IPS-18c (cell line): ENCODE data around the gene FOSL2.

Experiments used
- H3K4me3 ChIP-seq: 2 replicates; pipeline ENCODE4 v1.7.0; 2013; ENCODE audit warnings: low read depth, mild to moderate bottlenecking, low read length, moderate library complexity; ENCODE audit not compliant: insufficient read depth
- H3K9me3 ChIP-seq: one replicate; pipeline ENCODE4 v1.6.1; 2013; ENCODE audit warnings: mild to moderate bottlenecking, low read length, moderate library complexity; ENCODE audit not compliant: control insufficient read depth, insufficient read depth

The FOSL2 gene

GRCh38 chr2:28400921-28401320, 8.3 kb downstream of the FOSL2 start:
- Histone ChIP-seq H3K9me3 (no peaks in the 10 kb centered on the region), H3K4me3 (no peak overlapping the region)

GRCh38 chr2:28401411-28401810, 8.8 kb downstream of the FOSL2 start:
- Histone ChIP-seq H3K9me3 (no peaks in the 10 kb centered on the region), H3K4me3 (no peak overlapping the region)

GRCh38 chr2:28401948-28402550, 9.4 kb downstream of the FOSL2 start:
- no peaks in the 10 kb centered on the region for H3K9me3 ChIP-seq
- H3K4me3 ChIP-seq, result no peak overlapping the region

- Histone ChIP-seq H3K4me3 (no peak overlapping the region), H3K9me3 (no peaks in the 10 kb centered on the region)
These were observed 10.8 kb downstream of the FOSL2 start for GRCh38 chr2:28403370-28403956.

- no peaks in the 10 kb centered on the region for H3K9me3 ChIP-seq
- H3K4me3 ChIP-seq, result no peak overlapping the region
These were observed 11.4 kb downstream of the FOSL2 start for GRCh38 chr2:28404086-28404485.

GRCh38 chr2:28405537-28405936, 12.9 kb downstream of the FOSL2 start:
- no peaks in the 10 kb centered on the region for H3K9me3 ChIP-seq
- H3K4me3 ChIP-seq, result no peak overlapping the region

- Histone ChIP-seq H3K4me3 (no peak overlapping the region), H3K9me3 (no peaks in the 10 kb centered on the region)
These were observed 13.8 kb downstream of the FOSL2 start for GRCh38 chr2:28406276-28407096.

- Histone ChIP-seq H3K9me3 (no peaks in the 10 kb centered on the region), H3K4me3 (no peak overlapping the region; the same call in 1 of the 2 replicates)
These were observed 14.7 kb downstream of the FOSL2 start for GRCh38 chr2:28407131-28407975.

GRCh38 chr2:28407976-28408690, 15.5 kb downstream of the FOSL2 start:
- Histone ChIP-seq H3K4me3 (no peak overlapping the region), H3K9me3 (no peaks in the 10 kb centered on the region)

GRCh38 chr2:28408764-28409599, 16.3 kb downstream of the FOSL2 start:
- H3K4me3 ChIP-seq, result no peak overlapping the region
- H3K9me3 ChIP-seq, result no peaks in the 10 kb centered on the region

GRCh38 chr2:28411166-28411755, 18.6 kb downstream of the FOSL2 start:
- no peaks in the 10 kb centered on the region for H3K9me3 ChIP-seq
- no peak overlapping the region for H3K4me3 ChIP-seq

GRCh38 chr2:28411956-28412609, 19.4 kb downstream of the FOSL2 start:
- Histone ChIP-seq H3K4me3 (no peak overlapping the region), H3K9me3 (no peaks in the 10 kb centered on the region)

- no peaks in the 10 kb centered on the region for H3K9me3 ChIP-seq
- H3K4me3 ChIP-seq, result no peak overlapping the region
These were observed 20.0 kb downstream of the FOSL2 start for GRCh38 chr2:28412625-28413151.

GRCh38 chr2:28413152-28413898, 20.7 kb downstream of the FOSL2 start:
- Histone ChIP-seq H3K9me3 (no peaks in the 10 kb centered on the region), H3K4me3 (no peak overlapping the region)

GRCh38 chr2:28413899-28414295, 21.2 kb downstream of the FOSL2 start:
- Histone ChIP-seq H3K4me3 (no peak overlapping the region), H3K9me3 (no peaks in the 10 kb centered on the region)
